Transverse colon (tissue), 3 donors: ENCODE results near the gene PRR19.

Experiments
- POLR2A ChIP-seq: fragments of 450-650 bp; IDR thresholded peaks from one replicate; pipeline ENCODE4 v1.6.1; 2016; ENCODE audit warnings: antibody characterized with exemption, mild to moderate bottlenecking, moderate library complexity
- TF ChIP-seq, protein P1 (sequence below), 5 experiments: fragments of 200-600 bp in 3 of 5; fragments of 450-650 bp in 2 of 5; sonication (generic) in 3 of 5; IDR thresholded peaks; 1 replicate in 2 of 5; 2 replicates in 3 of 5; pipeline ENCODE4 v1.5.1; 2016 to 2017; ENCODE audit warnings: antibody characterized with exemption in 5 of 5, inconsistent platforms in 3 of 5, mild to moderate bottlenecking in 2 of 5, moderate library complexity in 1 of 5

DNA sequence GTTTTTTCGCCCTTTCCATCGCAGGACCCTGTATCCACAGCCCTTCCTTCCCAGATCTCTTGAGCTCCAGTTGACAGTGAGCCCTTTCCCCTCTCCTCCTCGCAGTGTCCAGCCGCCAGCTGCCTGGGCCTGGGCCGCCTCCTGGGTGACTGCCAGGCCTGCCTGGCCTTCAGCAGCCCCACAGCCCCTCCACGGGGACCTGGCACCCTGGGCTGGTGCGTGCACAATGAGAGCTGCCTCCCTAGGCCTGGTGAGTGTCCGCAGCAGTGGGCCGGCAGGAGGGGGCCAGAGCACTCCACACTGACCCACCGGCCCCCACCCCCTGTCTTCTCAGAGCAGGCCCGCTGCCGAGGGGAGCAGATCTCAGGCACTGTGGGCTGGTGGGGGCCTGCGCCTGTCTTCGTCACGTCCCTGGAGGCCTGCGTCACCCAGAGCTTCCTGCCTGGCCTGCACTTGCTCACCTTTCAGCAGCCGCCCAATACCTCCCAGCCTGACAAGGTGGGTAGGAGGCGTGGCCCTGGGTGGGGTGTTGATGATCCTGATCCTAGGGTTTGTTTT lies 42.5 kb downstream of the PRR19 start:
- TF ChIP-seq, protein P1, sequence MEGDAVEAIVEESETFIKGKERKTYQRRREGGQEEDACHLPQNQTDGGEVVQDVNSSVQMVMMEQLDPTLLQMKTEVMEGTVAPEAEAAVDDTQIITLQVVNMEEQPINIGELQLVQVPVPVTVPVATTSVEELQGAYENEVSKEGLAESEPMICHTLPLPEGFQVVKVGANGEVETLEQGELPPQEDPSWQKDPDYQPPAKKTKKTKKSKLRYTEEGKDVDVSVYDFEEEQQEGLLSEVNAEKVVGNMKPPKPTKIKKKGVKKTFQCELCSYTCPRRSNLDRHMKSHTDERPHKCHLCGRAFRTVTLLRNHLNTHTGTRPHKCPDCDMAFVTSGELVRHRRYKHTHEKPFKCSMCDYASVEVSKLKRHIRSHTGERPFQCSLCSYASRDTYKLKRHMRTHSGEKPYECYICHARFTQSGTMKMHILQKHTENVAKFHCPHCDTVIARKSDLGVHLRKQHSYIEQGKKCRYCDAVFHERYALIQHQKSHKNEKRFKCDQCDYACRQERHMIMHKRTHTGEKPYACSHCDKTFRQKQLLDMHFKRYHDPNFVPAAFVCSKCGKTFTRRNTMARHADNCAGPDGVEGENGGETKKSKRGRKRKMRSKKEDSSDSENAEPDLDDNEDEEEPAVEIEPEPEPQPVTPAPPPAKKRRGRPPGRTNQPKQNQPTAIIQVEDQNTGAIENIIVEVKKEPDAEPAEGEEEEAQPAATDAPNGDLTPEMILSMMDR (IDR thresholded peaks at IDR 0.05) = no peak
- no peak for TF ChIP-seq POLR2A
